Thoracic aorta (tissue), 2 donors: ENCODE results near the gene EOLA1. TPM values are rescaled to one million over a fixed set of nuclear protein-coding genes. Genes with fewer than 3 reads are reported as not detected.

Source experiments
- ATAC-seq: fragments of 150-250 bp; one replicate; pipeline ENCODE4 v1.8.0; 2017; ENCODE audit warnings: low read depth; ENCODE audit not compliant: insufficient number of reproducible peaks, low FRiP score
- DNase-seq: peaks from one replicate; pipeline ENCODE4 v3.0.0-alpha.2; 2020; ENCODE audit warnings: low spot score
- H3K27ac ChIP-seq, 2 donors: fragments of 200-600 bp; sonication (generic); 1 replicate in 1 of 2; 2 replicates in 1 of 2; pipeline ENCODE4 v1.5.1; 2016; ENCODE audit warnings: mild to moderate bottlenecking in 2 of 2, moderate library complexity in 2 of 2
- H3K27me3 ChIP-seq: fragments of 200-600 bp; sonication (generic); replicated peaks from 2 replicates; pipeline ENCODE4 v1.6.0; 2016; ENCODE audit warnings: mild to moderate bottlenecking; ENCODE audit not compliant: insufficient read depth
- H3K36me3 ChIP-seq: fragments of 200-600 bp; sonication (generic); one replicate; pipeline ENCODE4 v1.5.1; 2016
- H3K4me1 ChIP-seq, 2 donors: fragments of 200-600 bp; sonication (generic); 1 replicate in 1 of 2; 2 replicates in 1 of 2; pipeline versions ENCODE4 v1.5.1 to v1.6.0; 2016; ENCODE audit warnings: low read depth in 2 of 2, mild to moderate bottlenecking in 1 of 2; ENCODE audit not compliant: control insufficient read depth in 1 of 2
- H3K4me3 ChIP-seq: fragments of 200-600 bp; sonication (generic); 2 replicates; pipeline ENCODE4 v1.5.1; 2016; ENCODE audit warnings: mild to moderate bottlenecking
- H3K9me3 ChIP-seq: fragments of 200-600 bp; sonication (generic); 2 replicates; pipeline ENCODE4 v1.5.1; 2016
- CTCF ChIP-seq: fragments of 200-600 bp; sonication (generic); IDR thresholded peaks from one replicate; pipeline ENCODE4 v1.5.1; 2019; ENCODE audit warnings: antibody characterized with exemption
- total RNA-seq, 2 donors: library from RNA; depleted of rRNA; stranded (reverse); fragments of >200 nt; gene quantifications; one replicate each; pipeline versions ENCODE4 v1.1.0 to v1.2.3, GENCODE V29; 2016

The EOLA1 gene
- total RNA-seq, 2 donors from 2014 or later = 22.2 to 22.6 TPM

- Histone ChIP-seq H3K36me3 (peaks cover 8% of the 10 kb centered on the region), H3K27me3 (no peaks in the 10 kb centered on the region), H3K4me3 (peak overlapping the region; percentile 80), H3K9me3 (no peaks in the 10 kb centered on the region), H3K27ac (peak overlapping the region; percentile 84 to 90), H3K4me1 (peaks cover 2 to 18% of the 10 kb centered on the region in 2 donors)
- TF ChIP-seq CTCF = no peak
- ATAC-seq (no peak), DNase-seq (no peak)
Observed at GRCh38 chrX:149504226-149504914, 36.4 kb upstream of the EOLA1 start.

- Histone ChIP-seq H3K36me3 (peaks cover 8% of the 10 kb centered on the region), H3K9me3 (no peaks in the 10 kb centered on the region), H3K4me3 (peak within 1 kb of the TSS; percentile 80), H3K27me3 (no peaks in the 10 kb centered on the region), H3K4me1 (peaks cover 2 to 18% of the 10 kb centered on the region in 2 donors), H3K27ac (peak within 1 kb of the TSS; percentile 84 to 90)
- ATAC-seq (peak; percentile 70), DNase-seq (peak; percentile 66)
- TF ChIP-seq CTCF = no peak
Observed at GRCh38 chrX:149504915-149505651, 35.7 kb upstream of the EOLA1 start, which contains the start of gene IDS. Gene IDS, minus strand, starts transcription at chrX:149505306. Its CDS starts 169 bp downstream, at chrX:149505137.

- ATAC-seq (no peak), DNase-seq (no peak)
- peak overlapping the region; percentile 84 to 90 for H3K27ac ChIP-seq
- peak overlapping the region; percentile 80 for H3K4me3 ChIP-seq
- peaks cover 4% of the 10 kb centered on the region for H3K36me3 ChIP-seq
- H3K27me3 ChIP-seq = no peaks in the 10 kb centered on the region
- H3K4me1 ChIP-seq = peaks cover 2 to 18% of the 10 kb centered on the region in 2 donors
- TF ChIP-seq CTCF = no peak
- no peaks in the 10 kb centered on the region for H3K9me3 ChIP-seq
Observed at GRCh38 chrX:149505671-149506070, 35.1 kb upstream of the EOLA1 start.

GRCh38 chrX:149506349-149506748 lies 34.5 kb upstream of the EOLA1 start:
- no peak for ATAC-seq
- Histone ChIP-seq H3K4me1 (peaks cover 2 to 18% of the 10 kb centered on the region in 2 donors), H3K27me3 (no peaks in the 10 kb centered on the region), H3K4me3 (no peak overlapping the region), H3K36me3 (no peaks in the 10 kb centered on the region), H3K27ac (no peak overlapping the region), H3K9me3 (no peaks in the 10 kb centered on the region)
- no peak for DNase-seq
- no peak for TF ChIP-seq CTCF

GRCh38 chrX:149508467-149508866 lies 32.3 kb upstream of the EOLA1 start:
- ATAC-seq (no peak), DNase-seq (no peak)
- H3K4me1 ChIP-seq = peaks cover 2 to 5% of the 10 kb centered on the region in 2 donors
- H3K9me3 ChIP-seq = no peaks in the 10 kb centered on the region
- no peak overlapping the region for H3K4me3 ChIP-seq
- no peaks in the 10 kb centered on the region for H3K27me3 ChIP-seq
- TF ChIP-seq CTCF = no peak
- no peaks in the 10 kb centered on the region for H3K36me3 ChIP-seq
- H3K27ac ChIP-seq = no peak overlapping the region
